HG03064 (cell line): Measurements from ENCODE around the gene CHD1.

Experiments used
- ATAC-seq: cut with Tn5 transposase; IDR thresholded peaks from one replicate; pipeline ENCODE4 v1.9.1; 2021; ENCODE audit warnings: low read depth; ENCODE audit not compliant: unreplicated experiment

CHD1 gene

GRCh38 chr5:98825582-98826375, 103.0 kb downstream of the CHD1 start:
- ATAC-seq = no peak

- ATAC-seq = no peak
Measured at GRCh38 chr5:98816582-98817222, 112.1 kb downstream of the CHD1 start.

GRCh38 chr5:98813755-98814154, 115.1 kb downstream of the CHD1 start:
- no peak for ATAC-seq

GRCh38 chr5:98810206-98810605, 118.6 kb downstream of the CHD1 start:
- ATAC-seq = no peak

- no peak for ATAC-seq
Measured at GRCh38 chr5:98807806-98808205, 121.0 kb downstream of the CHD1 start.

- ATAC-seq = no peak
Measured at GRCh38 chr5:98805070-98805469, 123.7 kb downstream of the CHD1 start.

- ATAC-seq = no peak
Measured at GRCh38 chr5:98804066-98804465, 124.7 kb downstream of the CHD1 start.
